NCI-H2196 treated with DMSO at 0.1 percent for 48 hours (cell line): ENCODE data around the gene CSNK2A1.
A peak's percentile ranks its signal among the peaks of the same experiment; 100 is the strongest.
"Not testable (repeated sequence)": the region's sequence is repeated elsewhere in the genome, so short reads cannot be mapped to it uniquely, and the experiment has no call there.

Experiments
- DNase-seq: peaks from one replicate; lab custom pipeline; 2025; ENCODE audit not compliant: unreplicated experiment; lab: John Stamatoyannopoulos, UW

The CSNK2A1 gene

DNA sequence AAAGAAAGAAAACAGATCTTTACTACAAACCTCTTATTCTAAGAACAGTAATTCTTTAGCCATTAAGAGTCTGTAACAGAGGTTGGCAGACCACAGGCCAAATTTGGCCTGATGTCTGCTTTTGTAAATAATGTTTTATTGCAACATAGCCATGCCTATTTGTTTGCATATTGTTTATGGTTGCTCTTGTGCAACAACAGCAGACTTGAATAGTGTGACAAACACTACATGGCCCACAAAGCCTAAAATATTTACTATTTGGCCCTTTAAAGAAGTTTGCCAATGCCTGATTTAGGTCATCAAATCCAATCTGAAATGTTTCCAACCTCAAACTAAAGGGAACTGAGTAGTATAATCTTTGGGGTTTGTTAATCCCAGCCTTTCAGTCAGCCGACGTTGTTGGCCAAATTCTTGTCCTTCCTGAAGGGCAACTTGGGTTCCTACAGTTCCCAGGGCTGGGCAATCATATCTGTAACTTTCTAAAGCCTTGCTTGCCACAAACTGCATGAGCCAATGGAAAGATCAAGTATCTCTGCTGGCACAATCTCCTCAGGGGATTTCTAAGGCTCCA, 47.4 kb downstream of the CSNK2A1 start:
- DNase-seq: no peak

DNA sequence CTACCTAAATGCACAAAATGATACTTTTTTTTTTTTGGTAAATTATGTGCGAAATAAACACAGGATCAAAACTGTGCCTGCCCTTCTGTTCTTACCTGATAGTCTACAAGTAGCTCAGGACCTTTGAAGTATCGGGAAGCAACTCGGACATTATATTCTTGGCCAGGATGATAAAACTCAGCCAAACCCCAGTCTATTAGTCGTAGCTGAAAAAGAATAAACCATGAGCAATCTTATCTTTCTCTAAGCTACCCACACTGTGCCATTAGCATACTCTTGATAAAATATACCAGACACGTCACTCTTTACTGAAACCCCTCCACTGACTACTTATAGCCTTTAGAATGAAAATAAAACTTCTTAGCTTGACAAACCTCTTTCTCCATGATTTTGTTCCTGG, 51.4 kb downstream of the CSNK2A1 start:
- no peak for DNase-seq

DNA sequence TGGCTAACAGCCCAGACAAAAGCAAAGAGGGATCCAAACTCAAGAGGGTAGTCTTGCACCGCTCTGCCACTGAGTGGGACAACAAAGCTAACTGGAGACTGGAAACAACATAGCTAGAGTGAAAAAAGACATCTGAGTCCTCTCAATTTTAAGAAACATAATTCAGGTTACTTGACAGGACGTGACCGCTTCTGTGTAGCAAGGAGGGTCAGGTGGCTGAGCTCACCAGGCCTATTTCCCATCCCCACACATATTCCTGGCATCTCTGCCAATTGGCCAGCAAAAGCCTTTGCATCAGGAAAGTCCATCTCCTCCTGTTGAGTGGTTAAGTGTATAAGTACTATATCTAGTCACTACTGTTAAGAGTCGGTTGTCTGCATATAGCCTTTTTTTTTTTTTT, 55.9 kb downstream of the CSNK2A1 start:
- no peak for DNase-seq

DNA sequence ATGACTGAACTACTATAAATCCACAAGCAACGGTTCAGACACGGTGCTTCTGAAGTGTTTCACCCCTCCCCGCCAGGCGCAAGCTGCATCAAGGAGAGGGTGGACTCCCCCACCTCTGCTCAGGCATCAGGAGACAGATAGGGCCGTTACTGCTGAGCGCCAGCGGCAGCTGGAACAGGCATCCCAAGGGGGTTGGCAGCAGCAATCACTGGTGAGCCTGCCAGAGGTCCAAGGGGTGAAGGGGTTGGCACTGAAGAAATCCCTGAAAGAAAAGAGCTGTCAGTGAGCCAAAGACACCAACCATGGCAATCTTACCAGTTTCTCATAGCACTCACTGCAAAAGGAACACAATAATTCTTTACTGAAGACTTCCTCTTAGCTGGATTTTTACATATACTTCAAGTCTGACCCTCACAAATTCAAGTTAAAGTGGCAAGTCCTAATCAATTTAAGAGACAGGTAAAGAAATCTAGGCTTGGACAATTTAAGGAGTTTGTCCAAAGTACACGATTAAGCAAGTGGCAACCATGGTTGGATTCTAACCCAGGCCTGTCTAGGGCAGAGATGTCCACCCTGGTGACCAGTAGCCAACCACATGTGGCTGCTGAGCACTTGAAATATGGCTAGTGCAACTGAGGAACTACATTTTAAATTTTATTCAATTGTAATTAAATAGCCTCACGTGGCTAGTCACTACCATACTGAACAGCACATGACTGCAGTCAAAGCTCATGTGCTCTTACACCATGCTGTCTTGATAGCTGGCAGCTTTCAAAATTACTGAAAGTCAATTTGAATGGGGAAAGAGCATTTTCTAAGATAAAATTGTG, 59.6 kb downstream of the CSNK2A1 start:
- DNase-seq: no peak

DNA sequence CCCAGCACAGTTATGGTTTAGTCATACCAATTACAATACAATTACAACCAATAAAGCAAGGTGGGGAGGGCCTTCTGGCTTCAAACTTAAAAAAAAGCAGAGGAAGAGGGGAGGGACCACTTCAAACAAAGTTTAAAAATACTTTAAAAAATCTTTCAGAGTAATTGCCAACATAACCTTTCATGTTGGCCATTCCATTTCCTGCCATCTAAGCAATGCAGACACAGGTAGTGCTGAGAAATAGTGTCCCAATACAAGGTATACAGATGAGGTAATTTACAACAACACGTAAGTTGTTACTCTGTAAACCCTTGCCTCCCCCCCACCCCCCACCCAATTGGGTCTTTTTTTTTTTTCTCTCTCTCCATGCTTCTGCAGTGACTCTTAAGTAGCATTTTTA, 62.4 kb downstream of the CSNK2A1 start:
- DNase-seq: no peak

DNA sequence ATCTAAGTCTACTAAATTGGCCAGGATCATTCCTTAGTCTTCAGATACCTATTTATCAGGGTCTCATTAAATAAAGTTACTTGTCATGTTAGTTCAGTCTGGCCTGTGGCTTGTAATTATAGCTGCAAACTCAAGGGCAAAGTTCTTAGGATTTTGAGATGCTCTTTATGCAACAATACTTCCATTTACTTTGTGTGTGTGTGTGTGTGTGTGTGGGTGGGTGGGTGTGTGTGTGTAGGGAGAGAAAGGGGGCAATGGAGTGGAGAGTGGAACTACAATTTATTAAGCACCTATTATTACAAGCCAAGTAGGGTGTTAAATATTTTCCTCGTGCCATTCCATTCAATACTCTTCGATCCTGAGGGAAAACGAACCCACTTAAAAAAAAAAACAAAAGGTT, 63.5 kb downstream of the CSNK2A1 start:
- DNase-seq: no peak

DNA sequence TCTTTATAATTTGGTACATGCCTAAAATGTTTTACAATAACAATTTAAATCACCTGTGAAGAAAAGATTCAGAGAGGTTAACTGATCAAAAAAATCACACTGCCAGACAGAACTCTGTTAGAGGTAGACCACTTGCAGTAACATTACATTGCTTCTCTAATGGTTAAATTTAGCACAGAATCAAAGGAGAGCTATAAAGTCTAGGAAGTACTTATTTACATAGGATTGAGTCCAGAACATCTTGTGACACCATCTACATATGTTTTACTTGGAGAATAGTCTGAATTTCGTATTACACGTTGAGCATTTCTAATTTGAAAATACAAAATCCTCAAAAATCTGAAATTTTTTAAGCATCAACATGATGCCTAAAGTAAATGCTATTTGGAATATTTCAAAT, 64.1 kb downstream of the CSNK2A1 start:
- no peak for DNase-seq

DNA sequence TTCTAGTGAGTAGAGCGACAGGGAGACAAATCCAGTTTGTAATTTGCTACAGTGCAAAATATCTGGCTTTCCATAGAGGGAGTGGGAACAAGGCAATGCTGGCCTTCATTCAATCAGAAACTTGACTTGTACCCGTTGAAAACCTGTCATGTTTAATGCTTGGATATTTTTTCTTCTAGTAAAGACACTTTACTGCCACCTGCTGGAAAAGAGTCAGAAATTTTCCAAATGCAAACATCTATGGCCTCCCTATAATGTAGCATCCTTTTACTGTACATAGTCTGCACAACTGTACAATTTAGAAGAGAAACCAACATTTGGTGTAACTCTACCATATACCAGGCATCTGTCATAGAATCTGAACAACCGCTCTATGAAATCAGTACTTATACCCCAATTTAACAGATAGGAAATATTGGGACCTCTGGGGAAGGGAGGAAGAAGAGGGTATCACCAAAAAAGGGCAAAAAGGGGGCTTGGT, 64.6 kb downstream of the CSNK2A1 start:
- DNase-seq: peak; percentile 58

DNA sequence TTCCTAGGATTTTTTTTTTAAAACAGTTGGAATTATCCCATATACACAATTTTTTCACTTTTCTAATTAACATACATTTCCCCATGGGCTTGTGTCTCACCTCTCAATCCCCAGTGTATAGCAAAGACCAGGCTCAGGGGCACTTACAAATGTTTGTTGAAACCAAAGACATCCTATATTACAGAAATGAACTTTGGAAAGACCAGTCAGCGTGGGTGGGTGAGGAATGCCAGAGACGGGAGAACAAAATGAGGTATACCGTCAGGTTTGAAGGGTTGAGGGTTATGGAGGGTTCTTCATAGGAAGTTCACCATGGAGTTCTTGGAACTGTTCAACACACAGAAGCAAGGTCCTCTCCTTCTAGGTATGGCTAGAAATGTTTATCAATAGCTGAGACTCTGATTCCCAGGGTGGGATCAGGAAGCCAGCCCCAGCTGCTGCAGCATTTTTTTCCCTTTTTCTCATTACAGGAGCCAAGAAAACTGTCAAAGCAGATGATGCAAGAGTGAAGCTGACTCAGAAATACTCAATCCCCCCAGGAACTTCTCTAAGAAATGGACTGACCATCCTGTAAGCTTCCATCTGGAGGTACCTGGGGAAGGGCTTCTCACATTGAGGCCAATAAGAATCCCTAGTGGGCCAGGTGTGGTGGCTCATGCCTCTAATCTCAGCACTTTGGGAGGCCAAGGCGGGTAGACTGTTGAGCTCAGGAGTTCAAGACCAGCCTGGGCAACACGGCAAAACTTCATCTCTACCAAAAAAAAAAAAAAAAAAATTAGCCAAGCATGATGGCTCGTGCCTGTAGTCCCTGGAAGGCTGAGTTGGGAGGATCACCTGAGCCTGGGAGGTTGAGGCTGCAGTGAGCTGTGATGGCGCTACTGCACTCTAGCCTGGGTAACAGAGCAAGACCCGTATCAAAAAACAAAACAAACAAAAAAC, 65.3 kb downstream of the CSNK2A1 start:
- no peak for DNase-seq

DNA sequence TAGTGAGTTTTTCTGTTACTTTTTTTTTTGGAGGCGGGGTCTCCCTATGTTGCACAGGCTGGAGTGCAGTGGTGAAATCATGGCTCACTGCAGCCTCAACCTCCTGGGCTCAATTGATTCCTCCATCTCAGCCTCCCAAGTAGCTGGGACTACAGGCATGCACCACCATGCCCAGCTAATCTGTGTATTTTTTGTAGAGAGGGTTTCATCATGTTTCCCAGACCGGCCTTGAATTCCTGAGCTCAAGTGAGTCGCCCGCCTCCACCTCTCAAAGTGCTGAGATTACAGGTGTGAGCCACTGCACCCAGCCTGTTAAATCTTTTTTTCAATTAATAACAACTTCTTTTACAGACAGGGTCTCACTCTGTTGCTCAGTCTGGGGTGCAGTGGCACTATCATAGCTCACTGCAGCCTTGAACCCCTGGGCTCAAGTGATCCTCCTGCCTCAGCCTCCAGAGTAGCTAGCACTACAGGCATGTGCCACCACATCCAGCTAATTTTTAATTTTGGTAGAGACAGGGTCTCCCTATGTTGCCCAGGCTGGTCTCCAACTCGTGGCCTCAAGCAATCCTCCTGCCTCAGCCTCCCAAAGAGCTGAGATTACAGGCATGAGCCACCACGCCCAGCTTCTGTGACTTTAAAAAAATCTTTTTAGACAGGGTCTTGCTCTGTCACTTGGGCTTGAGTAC, 66.9 kb downstream of the CSNK2A1 start:
- not testable (repeated sequence) for DNase-seq

DNA sequence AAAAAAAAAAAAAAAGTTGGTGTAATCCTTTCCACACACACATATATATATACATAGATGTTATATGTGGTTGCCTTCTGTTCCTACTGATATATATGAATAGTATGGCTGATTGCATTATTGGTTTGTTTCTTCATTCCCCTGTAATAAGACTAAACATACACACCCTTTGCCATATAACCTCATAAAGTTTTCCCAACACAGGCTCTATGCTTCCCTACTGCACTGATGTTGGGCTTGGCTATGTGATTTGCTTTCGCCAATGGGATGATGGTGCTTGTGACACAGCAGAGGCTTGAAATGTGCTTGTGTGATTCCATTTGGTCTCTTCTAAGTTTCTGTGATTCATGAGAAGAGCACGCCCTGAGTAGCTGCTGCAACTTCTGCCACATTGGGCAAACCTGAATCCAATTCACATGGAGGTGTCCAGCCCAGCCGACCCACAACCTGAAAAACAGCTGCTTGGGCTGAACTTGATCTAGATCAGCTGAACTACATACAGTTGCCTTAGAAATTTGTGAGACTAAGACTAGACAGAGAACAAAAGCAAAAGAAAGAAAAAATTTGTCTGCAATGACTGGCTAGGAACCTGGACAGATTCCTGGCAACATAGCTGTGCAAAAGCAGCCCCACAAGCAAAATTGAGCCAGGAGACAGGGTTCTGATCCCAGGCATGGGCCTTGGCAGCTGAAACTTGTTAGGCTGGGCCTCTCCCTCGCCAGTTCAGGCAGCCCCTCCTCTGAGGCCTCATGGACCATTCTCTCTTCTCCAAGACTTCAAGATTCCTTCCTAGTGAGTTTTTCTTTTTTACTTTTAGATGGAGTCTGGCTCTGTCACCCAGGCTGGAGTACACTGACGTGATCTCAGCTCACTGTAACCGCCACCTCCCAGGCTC, 67.9 kb downstream of the CSNK2A1 start:
- DNase-seq: no peak

DNA sequence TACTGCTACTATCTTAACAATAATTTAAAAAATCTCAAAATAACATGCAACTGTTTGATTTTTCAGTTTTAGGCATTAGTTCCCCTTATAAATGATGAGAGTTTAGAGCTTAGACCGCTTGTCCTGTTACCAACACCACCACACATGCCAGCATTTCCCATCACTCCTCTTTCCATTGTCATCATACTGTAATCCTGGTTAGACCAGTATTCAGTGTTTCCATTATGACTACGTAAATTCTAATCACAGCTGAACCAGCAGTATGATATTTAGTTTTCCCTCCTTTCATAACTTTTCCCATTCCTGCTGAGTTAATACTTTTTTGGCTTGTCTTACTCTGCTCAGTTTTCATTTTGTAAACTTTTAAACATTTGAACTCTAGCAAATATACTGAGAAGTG, 69.0 kb downstream of the CSNK2A1 start:
- DNase-seq: no peak

DNA sequence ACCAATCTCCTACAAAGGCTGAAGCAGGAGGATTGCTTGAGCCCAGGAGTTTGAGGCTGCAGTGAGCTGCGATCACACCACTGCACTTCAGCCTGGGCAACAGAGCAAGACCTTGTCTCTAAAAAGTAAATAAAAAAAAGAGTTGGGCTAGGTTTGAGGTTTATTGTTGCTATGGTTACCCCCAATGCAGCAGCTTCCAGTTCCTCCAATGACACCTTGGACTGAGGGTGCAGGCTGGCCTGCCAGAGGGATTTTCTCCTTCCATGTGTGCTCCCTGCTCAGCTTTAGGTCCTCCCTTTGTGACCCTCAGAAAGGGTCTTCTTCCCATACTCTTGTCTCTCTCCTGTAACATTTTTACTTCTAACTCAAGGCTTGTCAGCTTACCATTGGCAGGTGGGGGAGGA, 70.7 kb downstream of the CSNK2A1 start:
- DNase-seq: no peak

DNA sequence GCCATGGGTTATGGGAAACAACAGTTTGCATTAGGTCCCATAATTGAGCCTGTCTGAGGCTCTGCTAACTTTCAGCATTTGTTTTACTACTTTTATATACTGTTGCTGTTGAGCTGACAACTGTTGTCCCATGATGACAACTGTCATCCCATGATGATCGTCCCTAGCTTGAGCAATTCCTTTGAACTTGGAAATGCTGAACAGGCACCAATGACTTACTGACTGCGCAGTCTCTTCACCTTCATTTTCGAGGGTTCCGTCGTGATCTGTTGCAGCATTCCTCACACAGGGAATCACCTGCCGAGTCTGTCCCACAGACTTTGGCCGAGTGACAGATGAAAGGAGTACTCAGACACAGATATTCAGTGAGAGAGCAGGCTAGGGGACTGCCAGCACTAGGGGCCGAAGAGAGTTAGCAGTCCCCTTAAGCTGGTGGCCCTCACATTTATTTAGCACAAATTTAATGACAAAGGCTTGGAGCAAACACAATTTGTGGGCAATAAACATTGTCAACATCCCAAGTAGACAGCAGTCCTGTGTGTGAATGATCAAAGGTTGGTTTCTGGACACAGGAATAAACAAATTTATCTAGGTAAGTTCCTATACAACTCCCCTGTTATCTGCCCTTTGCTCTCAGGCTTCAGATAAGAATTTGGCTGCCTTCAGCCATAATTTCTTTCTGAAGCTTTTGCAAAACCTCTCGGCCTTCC, 71.3 kb downstream of the CSNK2A1 start:
- DNase-seq: no peak

DNA sequence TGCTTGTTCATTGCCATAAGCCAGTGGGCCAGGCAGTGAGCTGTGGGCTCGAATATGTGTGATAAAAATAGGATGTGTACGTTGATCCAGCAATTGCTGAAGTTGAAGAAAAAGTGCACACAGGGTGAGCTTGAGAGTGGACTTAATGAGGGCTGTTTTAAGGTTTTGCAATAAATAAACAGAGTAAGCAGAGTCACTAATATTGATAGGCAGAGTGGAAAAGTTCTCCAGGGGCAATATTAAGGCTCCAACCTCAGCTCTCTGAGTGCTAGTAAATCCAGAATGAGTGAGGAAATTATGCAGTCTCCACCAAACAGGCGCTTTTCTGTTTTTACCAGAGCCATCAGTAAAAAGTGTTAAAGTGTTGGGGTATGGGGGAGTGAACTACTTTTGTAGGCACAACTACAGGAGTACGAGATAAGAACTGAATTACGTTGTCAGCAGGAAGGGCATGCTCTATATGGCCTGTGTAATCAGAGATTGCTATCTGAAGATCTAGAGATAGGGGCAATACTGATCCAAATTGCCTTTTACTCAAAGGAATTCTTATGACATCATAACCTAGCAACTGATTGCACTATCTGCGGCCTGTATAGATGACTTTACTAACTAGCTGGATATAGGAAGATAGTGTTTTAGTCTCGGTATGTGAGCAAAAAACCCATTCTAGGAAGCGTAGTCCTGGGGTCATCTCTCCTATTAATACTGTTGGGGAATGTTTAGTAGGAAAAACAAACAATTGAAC, 73.7 kb downstream of the CSNK2A1 start:
- no peak for DNase-seq

DNA sequence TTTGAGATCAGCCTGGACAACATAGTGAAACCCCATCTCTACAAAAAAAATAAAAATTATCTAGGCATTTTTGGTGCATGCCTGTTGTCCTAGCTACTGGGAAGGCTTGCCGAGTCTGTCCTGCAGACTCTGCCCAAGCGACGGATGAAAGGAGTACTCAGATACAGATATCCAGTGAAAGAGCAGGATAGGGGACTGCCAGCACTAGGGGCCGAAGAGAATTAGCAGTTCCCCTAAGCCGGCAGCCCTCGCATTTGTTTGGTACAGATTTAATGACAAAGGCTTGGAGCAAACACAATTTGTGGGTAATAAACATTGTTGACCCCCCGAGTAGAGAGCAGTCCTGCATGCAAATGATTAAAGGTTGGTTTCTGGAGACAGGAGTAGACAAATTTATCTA, 75.8 kb downstream of the CSNK2A1 start:
- DNase-seq: no peak

DNA sequence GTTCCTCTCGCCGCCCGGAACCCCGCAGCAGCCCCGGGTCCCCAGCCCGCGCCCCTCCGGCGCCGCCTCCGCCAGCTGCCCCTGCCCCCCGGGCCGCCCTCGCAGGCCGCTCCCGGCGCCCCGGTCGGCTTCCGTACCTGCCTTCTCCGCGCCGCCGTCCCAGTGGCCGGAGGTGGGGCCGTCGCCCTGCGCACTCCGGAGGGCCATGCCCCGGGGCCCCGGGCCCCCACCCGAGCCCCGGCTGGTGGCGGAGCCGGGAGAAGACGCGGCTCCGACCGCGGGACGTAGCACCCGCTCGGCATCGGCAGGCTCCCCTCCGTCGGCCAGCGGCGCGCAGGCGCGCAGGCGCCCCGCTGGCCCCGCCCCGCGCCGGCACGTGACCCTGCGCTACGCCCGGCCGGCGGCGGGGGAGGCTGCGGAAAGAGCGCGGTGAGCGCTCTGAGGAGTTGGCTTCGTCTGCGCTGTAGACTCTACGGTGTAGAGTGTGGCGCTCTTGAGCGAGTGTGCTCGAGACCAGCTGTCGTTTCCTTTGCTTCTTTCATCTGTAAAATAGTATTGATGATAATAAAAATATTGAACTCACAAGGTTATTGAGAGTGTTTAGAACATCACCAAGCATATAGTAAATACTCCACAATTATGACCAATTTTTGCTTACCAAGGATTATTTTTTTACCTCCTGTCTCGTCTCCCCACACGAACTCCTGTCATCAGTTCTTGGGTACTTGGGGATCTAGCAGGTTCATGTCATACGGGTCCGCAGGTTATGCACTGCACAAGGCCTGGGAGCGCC, 81.2 kb downstream of the CSNK2A1 start, which contains the start of gene TBC1D20:
Gene TBC1D20, minus strand, starts transcription at position 335 of the 793 bp plus-strand sequence. Its CDS starts 128 bp downstream, at position 207.
- DNase-seq: peak; percentile 80
